A673 (cell line): ENCODE results near the gene USP48.

Experiments
- CTCF ChIP-seq: fragments of 300-800, 200-600 bp; sonication (generic); conservative IDR thresholded peaks from 2 replicates; pipeline ENCODE4 v1.5.1; 2017; ENCODE audit warnings: low read depth, mild to moderate bottlenecking, antibody characterized with exemption, low read length, moderate library complexity, mixed read lengths
- EZH2 ChIP-seq: fragments of 200-600 bp; sonication (generic); IDR thresholded peaks from 2 replicates; pipeline ENCODE4 v1.6.1; 2017; ENCODE audit warnings: borderline replicate concordance, low read depth, mild to moderate bottlenecking, mixed read lengths, antibody characterized with exemption, low read length; ENCODE audit not compliant: poor library complexity, severe bottlenecking

DNA sequence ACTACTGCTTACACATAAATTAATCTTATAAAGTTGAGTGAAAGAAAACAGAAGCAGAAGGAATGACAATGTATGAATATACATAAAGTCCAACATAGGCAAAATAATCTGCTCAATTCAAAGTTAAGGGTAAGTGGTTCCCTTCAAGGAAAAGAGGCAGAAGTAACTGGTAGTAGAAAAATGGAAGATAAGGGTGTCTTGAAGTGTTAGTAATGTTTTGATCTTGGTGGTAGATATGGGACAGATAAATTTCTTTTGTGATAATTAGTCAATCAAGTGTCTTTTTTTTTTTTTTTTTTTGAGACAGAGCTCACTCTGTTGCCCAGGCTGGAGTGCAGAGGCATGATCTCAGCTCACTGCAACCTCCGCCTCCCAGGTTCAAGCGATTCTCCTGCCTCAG lies 12.7 kb downstream of the USP48 start:
- TF ChIP-seq CTCF, result no peak
- TF ChIP-seq EZH2, result no peak
